HG02610 (cell line): Measurements from ENCODE around the gene MYO18B.

Source experiments
- ATAC-seq: cut with Tn5 transposase; IDR thresholded peaks from one replicate; pipeline ENCODE4 v1.9.1; 2021; ENCODE audit warnings: mild to moderate bottlenecking, moderate library complexity; ENCODE audit not compliant: unreplicated experiment

MYO18B gene

DNA sequence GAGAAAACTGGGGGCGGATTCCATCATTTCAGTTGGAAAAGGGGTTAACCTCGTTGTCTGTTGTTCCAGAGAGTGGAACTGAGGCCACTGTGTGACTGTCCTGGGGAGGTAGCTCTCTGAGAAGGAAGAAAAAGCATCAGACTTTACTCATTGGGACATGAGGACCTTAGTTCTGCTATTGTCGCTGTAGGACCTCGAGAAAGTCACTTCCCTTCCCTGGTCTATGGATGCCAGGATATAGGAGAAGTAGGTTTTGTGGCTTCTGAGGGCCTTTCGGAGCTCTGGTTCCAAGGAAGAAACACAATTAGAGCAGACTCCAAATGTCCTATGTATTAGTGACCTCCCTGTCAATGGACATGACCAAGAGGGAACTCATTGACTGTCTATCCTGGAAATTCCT lies 6.2 kb downstream of the MYO18B start:
- no peak for ATAC-seq

DNA sequence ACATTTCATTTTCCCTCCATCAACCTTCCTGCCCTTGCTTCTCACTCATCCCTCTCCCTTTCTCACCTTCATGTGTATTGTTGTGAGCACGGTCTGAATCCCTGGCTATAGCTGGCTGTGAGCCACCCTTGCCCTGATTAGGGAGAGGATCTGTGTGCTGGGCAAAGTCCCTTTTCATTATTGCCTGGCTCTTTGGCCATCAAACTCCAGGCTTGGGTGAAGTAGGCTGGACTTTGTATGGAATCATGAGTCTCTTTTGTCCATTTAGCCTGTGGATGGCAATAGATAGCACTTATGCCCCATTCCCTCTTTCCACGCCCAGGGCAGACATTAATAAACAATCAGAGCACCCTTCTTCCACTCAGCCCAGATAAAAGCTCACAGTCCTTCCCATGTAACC lies 6.7 kb downstream of the MYO18B start:
- no peak for ATAC-seq

DNA sequence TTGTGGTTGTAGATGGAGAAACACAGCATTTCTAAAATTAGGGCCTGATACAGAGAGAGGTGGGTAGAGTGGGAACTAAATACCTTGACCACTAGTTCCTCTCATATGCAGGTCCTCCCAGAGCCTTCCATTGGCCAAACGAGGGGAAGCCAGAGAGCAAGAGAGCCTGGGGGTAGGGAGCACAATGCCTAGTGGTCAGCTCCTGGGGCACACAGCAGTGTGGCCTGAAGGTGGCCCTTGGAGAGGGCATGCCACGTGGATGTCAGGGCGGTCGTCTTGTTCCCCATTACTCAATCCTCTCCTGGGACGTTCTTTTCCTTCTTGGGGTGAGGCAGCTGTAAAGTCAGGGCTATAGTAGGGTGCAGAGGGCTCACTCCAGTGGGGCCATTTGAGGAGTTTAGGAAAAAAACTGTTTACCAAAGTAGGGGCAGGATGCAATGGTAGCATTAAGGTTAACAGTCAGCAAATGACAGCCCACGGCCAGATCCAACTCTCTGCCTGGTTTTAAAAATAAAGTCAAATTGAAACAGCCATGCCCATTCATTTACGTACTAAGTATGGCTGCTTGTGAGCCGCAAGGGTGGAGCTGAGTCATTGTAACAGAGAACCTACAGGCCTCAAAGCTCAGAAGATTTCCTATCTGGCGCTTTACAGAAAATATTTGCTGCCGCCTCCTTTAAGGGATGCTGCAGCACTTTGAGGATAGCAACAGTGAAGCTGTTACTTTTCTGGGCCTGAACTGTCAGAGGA lies 7.6 kb downstream of the MYO18B start:
- ATAC-seq: peak; percentile 80

DNA sequence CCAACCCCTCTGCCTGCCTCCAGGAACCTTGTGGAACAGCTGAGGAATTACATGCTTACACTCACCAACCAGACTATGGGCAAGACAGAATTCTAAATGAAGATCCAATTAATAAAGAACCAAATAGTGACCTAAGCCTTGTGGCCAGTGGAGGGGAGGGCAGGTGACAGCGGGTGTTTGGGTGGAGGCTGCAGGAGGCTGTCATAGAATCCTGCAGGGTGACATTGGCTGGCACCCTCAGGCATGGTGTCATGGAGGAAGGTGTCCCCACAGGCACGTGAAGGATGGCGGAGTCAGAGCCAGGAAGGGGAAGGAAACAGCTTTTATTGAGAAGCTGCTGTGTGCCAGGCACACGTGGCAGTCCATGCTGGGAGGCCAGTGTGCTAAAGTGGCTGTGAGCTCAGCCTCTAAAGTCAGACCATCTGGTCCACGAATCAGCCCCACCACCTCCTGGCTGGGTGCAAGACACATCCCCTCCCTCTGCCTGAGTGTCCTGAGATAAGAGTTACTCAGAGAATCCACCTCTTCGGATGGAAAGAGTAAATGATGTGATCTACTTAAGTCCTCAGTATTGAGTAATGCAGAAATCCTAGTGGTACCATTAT lies 8.7 kb downstream of the MYO18B start:
- ATAC-seq: no peak

DNA sequence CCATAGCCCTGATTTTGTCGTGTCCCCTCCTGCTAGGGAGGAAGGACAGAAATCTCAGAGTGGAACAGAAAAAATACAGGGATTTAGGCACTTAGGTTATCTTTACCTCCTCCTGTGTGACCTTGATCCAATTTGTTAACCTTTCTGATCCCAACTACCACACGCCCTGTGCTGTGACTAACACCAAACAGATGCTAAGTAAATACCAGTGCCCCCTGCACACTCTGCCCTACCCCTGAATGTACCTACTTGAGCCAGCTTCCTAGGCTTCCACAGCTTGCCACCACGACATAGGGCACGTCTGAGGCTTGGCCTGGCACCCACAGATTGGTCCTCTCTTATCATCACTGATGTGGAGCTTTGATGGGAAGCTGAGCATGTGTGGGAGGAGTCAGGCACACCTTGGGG lies 9.2 kb downstream of the MYO18B start:
- ATAC-seq: no peak

DNA sequence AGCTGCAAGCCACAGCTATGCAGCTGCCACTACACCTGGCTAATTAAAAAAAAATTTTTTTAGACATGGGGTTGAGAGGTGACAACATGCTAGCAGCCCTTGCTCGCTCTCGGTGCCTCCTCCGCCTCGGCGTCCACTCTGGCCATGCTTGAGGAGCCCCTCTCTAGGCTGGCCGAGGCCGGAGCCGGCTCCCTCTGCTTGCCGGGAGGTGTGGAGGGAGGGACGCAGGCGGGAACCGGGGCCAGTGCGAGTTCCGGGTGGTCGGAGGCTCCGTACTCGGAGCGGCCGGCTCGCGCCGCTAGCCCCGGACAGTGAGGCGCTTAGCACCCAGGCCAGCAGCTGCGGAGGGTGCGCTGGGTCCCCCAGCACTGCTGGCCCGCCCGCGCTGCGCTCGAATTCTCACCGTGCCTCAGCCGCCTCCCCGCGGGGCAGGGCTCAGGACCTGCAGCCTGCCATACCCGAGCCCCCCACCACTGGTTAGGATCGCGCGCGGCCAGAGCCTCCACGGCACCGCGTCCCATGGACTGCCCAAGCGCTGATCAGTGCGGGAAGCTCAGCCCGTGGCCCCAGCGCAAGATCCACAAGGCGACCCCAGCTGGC lies 10.7 kb downstream of the MYO18B start:
- ATAC-seq: no peak

DNA sequence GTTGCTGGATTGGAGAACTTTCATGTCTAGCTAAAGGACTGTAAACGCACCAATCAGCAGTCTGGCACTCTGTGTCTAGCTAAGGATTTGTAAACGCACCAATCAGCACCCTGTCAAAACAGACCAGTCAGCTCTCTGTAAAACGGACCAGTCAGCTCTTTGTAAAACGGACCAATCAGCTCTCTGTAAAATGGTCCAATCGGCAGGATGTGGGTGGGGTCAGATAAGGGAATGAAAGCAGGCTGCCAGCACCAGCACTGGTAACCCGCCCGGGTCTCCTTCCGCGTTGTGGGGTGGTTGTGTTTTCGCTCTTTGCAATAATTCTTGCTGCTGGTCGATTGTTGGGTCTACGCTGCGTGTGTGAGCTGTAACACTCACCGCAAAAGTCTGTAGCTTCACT lies 11.3 kb downstream of the MYO18B start:
- ATAC-seq: no peak

DNA sequence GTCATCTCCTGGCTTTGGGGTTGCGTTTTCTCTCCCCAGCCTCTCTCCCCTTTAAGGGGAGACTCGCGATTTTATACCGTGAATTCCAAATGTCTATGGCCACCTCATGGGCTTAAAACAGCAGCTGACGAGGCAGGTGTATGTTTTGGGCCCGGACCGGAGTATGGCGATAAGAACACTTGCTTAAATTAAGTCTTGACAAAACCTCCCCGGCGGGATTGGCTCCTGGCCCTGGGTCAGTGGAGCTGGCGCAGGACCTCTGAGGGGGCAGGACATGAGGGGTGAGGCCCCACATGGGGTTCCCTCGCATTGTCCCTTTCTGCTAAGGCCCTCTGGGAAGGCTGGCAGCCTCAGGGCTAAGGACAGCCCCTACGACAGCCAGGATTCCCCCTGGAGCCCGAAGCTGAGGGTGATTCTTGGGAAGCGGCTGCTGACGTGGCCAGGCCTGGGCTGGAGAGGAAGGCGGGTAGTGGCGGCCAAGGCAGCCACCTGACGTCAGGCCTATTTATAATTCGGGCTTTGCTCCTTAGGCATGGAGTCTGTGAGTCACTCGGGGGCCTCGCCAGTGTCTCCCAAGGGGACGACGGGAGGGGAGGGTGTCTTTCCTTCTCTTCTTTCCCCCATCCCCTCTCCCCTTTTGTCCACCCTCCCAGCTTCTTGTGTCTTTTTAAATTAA lies 12.7 kb downstream of the MYO18B start:
- no peak for ATAC-seq

DNA sequence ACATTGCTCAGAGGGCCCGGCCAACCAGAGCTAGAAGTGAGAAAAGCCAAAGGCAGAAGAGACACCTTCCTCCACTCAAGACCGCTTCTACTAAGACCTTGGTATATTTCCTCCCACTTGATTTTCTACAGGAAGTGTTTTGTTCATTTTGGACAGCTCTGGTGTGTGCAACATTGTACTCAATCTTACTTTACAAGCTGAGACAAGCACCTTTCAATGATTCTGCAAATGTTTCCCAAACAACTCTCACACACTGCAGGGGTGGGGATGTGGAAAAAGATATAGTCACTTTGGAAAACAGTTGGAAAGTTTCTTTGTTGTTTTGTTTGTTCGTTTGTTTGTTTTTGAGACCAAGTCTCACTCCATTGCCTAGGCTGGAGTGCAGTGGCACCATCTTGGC lies 15.7 kb downstream of the MYO18B start:
- no peak for ATAC-seq

DNA sequence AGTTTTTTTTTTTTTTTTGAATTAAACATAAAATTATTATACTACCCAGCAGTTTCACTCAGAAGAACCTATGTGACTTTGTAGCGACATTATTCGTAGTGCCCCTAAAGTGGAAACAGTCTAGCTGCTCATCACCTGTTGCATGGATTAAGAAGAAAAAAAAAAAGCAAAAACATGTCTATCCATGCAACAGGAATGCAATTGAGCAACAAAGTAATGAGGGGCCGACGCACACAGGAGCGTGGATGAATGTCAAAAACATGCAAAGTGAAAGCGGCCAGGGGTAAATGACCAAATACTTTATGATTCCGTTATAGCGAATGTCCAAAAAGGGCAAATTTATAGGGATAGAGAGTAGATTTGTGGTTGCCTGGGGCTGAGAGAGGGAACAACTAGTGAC lies 16.3 kb downstream of the MYO18B start:
- no peak for ATAC-seq

DNA sequence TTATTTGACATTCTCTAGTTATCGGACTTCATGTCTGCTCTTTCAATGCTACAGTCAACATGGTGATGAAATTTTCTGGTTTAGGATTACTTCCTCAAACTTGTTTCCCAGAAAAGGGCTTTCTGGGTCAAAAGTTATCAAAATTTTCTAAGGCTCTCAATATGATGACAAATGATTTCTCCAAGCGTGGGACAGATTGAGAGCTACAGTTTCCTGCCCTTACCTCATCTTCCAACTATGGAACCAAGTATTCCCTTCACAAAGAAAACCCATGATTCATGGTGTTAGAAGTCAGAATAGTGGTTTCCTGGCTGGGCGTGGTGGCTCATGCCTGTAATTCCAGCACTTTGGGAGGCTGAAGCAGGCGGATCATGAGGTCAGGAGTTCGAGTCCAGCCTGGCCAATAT lies 17.8 kb downstream of the MYO18B start:
- no peak for ATAC-seq

DNA sequence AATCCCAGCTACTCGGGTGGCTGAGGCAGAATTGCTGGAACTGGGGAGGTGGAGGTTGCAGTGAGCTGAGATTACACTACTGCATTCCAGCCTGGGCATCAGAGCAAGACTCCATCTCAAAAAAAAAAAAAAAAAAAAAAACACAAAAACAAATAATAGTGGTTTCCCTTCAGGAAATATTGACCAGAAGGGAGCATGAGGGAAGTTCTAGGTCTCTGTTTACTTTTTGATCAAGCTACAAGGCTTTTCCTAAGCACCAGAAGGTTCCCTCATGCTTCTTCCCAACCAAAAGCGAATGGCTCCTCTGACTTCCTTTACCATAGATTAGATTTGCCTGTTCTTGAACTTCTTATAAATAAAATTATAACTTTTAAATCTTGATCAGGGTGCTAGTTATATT lies 18.3 kb downstream of the MYO18B start:
- ATAC-seq: no peak

DNA sequence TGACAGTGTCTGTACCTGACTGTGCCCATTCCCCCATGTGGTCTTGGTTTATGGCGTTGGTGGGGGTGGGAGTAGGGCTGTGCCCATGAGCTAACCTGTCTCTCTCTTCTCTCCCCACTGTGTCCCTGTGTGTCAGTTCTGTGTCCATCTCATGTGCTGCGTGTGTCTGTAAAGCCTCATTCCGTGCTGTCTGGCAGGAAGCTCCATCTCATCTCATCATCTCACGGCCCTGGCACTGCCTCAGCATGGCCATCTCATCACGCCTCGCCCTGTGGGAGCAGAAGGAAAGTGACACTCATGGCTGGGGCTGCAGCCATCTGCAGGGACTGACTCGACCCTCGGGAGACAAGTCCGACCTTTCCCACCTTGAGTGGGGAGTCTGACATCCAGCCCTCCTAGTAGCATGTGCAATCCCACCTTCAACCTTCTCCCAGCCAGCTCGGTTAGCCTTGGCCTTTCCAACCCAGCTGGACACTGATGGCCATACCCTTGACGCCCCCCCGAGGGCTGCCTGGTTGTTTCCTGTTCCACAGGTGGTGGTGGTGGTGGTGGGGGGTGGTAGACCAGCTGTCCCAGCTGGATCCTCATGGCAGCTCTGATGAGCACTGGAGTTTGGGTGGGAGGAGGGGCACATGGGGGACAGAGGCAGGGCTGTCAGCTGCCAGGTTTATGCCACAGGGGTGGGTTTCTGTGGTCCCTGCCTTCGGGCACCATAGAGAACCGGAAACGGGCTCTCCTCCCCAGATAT lies 19.0 kb downstream of the MYO18B start:
- no peak for ATAC-seq

DNA sequence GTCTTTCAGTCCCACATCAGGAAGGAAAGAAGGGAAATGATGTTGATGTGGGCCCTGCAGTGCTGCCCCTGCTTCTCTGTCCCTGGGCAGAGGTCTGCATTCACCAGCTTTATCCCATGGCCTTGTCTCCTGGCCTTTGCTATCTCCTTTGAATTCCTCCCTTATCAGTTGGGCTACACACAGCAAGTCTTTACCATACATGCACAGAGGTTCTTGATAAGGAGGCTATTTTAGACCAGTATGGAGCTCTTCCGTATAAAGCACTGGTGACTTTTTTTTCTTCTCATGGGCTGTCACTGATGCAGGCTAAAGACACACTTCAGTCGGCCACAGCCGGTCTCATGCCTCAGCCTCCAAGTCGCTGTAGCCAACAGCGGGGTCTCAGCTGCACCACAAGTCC lies 20.2 kb downstream of the MYO18B start:
- no peak for ATAC-seq

DNA sequence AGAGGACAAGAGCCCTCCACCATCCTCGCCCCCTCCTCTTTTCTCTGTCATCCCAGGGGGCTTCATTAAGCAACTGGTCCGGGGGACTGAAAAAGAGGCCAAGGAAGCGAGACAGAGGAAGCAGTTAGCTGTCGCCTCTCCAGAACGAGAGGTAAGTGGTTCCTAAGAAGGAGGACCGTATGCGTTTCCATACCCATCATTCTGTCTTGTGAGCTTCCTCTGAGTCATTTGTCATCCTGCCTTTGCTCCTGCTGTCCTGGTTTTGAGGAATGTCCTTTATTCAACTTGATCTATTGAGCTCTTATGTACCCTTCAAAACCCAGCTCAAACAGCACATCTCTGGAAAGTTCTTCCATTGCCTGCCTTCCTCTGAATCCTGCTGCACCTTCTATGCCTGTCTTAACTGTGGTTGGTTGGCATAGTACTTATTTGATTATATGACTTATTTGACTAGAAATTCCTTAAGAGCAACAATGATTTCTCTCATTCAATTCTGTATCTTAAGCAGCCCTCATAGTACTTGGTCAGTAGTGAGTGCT lies 21.3 kb downstream of the MYO18B start:
- no peak for ATAC-seq

DNA sequence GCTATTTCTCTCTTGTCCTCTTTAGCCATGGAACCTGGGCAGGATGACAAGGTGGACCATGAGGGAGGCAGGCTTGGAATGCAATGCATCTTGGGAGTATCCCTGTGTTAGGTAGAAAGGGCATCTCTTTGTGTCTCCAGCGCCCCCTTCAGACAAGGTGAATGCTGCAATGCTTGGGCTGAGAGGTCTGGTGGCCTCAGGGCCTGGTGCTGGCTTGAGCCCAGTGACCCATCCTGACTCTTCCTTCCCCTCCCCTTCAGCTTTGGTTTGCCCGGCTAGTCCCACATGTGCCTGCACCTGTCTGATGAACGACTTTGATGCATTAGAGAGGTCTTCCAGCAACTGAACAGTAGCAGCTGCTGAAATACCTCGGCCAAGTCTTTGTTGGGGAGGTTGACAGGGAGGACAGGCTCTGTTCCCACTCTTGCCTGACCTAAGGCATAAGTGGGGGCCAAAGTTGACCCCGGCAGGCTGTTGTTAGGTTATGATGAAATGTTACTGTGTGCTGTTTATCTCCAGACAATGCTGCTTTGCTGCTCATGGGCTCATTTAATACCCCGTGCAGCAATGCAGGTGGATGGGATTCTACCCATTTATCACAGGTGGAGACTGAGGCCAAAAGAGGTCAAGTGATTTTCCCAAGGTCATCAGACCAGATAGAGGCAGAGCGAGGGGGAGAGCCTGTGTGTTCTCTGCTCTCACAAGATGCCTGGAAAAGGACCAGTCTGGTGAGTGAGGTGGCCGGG lies 22.5 kb downstream of the MYO18B start:
- ATAC-seq: no peak

DNA sequence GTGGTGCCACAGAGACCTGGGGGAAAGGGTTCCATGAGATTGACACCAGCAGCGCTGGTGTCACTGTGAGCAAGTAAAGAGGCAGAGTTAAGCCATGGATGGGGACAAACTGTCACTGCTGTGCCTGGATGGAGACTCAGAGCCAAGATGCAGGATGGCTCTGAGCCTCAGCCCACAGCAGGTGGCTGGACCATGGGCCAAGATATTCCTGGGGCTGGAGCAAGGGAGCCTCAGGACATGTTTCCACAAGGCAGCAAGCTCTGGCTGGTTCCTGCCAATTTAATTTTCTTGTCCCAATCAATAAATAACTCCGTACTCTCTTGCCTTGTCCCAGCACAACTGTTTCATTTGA lies 23.0 kb downstream of the MYO18B start:
- no peak for ATAC-seq

DNA sequence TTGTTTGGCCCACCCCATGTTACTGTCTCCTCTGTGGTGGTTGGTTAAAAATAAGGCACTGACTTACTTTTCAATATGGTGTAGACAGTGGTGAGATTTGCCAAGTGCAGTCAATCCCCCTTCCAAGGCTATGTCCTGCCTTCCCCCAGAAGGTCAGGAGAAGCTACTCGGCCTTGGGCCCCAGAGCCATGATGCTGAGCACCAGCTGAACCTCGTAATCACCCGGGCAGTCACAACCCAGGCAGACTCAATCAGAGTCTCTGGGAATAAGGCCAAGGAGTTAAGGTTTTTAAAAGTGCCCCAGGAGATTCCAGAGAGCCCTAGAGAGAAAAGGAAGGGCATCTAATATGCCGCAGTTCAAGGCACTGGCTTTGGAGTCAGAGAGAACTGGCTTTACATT lies 23.8 kb downstream of the MYO18B start:
- no peak for ATAC-seq

DNA sequence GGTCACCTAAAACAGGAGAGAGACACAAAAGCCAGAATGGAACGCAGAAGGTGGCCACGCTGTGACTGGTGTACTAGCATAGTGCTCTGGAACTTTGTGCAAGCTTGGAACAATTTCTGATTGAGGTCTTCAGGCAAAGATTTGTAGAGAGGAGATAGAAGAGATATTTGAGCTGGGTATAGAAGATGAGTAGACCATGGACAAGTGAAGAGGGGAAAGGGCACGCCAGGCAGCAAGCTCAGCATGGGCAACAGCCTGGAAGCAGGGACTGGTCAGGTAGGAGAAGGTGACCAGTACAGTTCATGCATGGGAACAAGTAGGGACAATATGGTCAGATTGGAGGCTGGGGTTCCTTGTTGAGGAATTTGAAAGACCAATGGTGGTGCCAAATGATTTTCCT lies 24.4 kb downstream of the MYO18B start:
- ATAC-seq: no peak

DNA sequence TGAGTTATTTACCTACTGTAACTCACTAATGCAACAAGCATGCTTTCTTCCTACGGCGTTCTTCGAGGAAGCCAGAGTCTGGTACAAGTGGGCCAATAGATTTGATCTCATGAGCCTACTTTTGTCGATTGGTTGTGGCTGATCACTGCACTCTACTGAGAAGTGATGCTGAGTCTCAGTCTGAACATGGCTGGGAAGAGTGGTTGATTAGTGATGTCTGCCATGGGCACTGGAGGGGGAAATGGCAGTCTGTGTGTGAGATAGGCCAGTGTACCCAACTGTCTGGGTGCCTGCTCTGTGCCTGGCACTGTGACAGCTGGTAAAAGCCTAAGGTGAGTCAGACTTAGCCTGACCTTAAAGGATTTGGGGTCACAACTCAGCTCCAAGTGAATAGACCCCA lies 28.3 kb downstream of the MYO18B start:
- ATAC-seq: no peak
